ENCODE measurements around the gene TNN. TPM values are rescaled to one million over a fixed set of nuclear protein-coding genes. Genes with fewer than 3 reads are reported as not detected.

Gene TNN
- polyA plus RNA-seq, 1 donor (not counting 4 experiments of a cell fraction or from before 2014, with no cell fraction given): not detected

- Histone ChIP-seq H3K9ac (ENCODE audit: control insufficient read depth, extremely low read depth, insufficient read depth, low read length) (no peak overlapping the region), H3K9me1 (ENCODE audit: control insufficient read depth, extremely low read depth, insufficient read depth, low read length) (no peaks in the 10 kb centered on the region), H3K4me3 (ENCODE audit: control insufficient read depth in 2 of 3, extremely low read depth in 1 of 3, insufficient read depth in 2 of 3, low read depth in 1 of 3, low read length in 3 of 3) (no peak overlapping the region), H4K20me1 (ENCODE audit: control insufficient read depth, extremely low read depth, insufficient read depth, low read length) (no peaks in the 10 kb centered on the region), H3K27me3 (ENCODE audit: control insufficient read depth, extremely low read depth, insufficient read depth, low read length) (no peaks in the 10 kb centered on the region), H3K36me3 (ENCODE audit: control insufficient read depth in 2 of 2, extremely low read depth in 1 of 2, insufficient read depth in 2 of 2, low read length in 2 of 2) (peaks cover 18 to 38% of the 10 kb centered on the region in 2 experiments), H3K27ac (ENCODE audit: control insufficient read depth, insufficient read depth, low read length) (no peak overlapping the region), H3K4me1 (ENCODE audit: control insufficient read depth, extremely low read depth, insufficient read depth, low read length) (peaks cover 41% of the 10 kb centered on the region), H2AFZ (ENCODE audit: control insufficient read depth, low read length) (no peak overlapping the region), H3K79me2 (ENCODE audit: control insufficient read depth, insufficient read depth, low read length) (peaks cover 62% of the 10 kb centered on the region), H3K9me3 (ENCODE audit: control insufficient read depth, low read depth, low read length) (no peaks in the 10 kb centered on the region), H3K4me2 (ENCODE audit: control insufficient read depth, extremely low read depth, insufficient read depth, low read depth, low read length) (no peak overlapping the region)
- DNase-seq (ENCODE audit: low read depth, low spot score): no peak
- TF ChIP-seq EZH2 (IDR thresholded peaks at IDR 0.05; ENCODE audit: low read length) (no peak), CTCF (optimal IDR thresholded peaks at IDR 0.05 in 1 of 3, IDR thresholded peaks at IDR 0.05 in 1 of 3, conservative IDR thresholded peaks at IDR 0.05 in 1 of 3; ENCODE audit: extremely low read depth in 1 of 3, insufficient read depth in 2 of 3, low read length in 3 of 3) (no peak)
- no peak for FAIRE-seq
- dilution Hi-C loops (cut with MboI; ENCODE audit: extremely low pct_ligation_motif_present, low sequenced_read_pairs): no loop called here
Measured at GRCh38 chr1:175171036-175171913, 103.6 kb downstream of the TNN start.

- Histone ChIP-seq H3K9ac (ENCODE audit: control insufficient read depth, extremely low read depth, insufficient read depth, low read length) (no peak overlapping the region), H3K36me3 (ENCODE audit: control insufficient read depth in 2 of 2, extremely low read depth in 1 of 2, insufficient read depth in 2 of 2, low read length in 2 of 2) (peaks cover 15 to 33% of the 10 kb centered on the region in 2 experiments), H3K27me3 (ENCODE audit: control insufficient read depth, extremely low read depth, insufficient read depth, low read length) (no peaks in the 10 kb centered on the region), H3K4me3 (ENCODE audit: control insufficient read depth in 2 of 3, extremely low read depth in 1 of 3, insufficient read depth in 2 of 3, low read depth in 1 of 3, low read length in 3 of 3) (no peak overlapping the region), H3K27ac (ENCODE audit: control insufficient read depth, insufficient read depth, low read length) (no peak overlapping the region), H3K4me2 (ENCODE audit: control insufficient read depth, extremely low read depth, insufficient read depth, low read depth, low read length) (no peak overlapping the region), H3K79me2 (ENCODE audit: control insufficient read depth, insufficient read depth, low read length) (peaks cover 63% of the 10 kb centered on the region), H4K20me1 (ENCODE audit: control insufficient read depth, extremely low read depth, insufficient read depth, low read length) (no peaks in the 10 kb centered on the region), H2AFZ (ENCODE audit: control insufficient read depth, low read length) (no peak overlapping the region), H3K4me1 (ENCODE audit: control insufficient read depth, extremely low read depth, insufficient read depth, low read length) (peaks cover 41% of the 10 kb centered on the region), H3K9me1 (ENCODE audit: control insufficient read depth, extremely low read depth, insufficient read depth, low read length) (no peaks in the 10 kb centered on the region), H3K9me3 (ENCODE audit: control insufficient read depth, low read depth, low read length) (no peaks in the 10 kb centered on the region)
- DNase-seq (ENCODE audit: low read depth, low spot score): no peak
- no peak for FAIRE-seq
- dilution Hi-C loops (cut with MboI; ENCODE audit: extremely low pct_ligation_motif_present, low sequenced_read_pairs): no loop called here
- no peak for TF ChIP-seq CTCF (optimal IDR thresholded peaks at IDR 0.05 in 1 of 3, IDR thresholded peaks at IDR 0.05 in 1 of 3, conservative IDR thresholded peaks at IDR 0.05 in 1 of 3; ENCODE audit: extremely low read depth in 1 of 3, insufficient read depth in 2 of 3, low read length in 3 of 3)
- no peak for TF ChIP-seq EZH2 (IDR thresholded peaks at IDR 0.05; ENCODE audit: low read length)
Measured at GRCh38 chr1:175172503-175172902, 104.9 kb downstream of the TNN start.

Measured in keratinocyte (primary cell).